HG03432 (cell line): ENCODE data around the gene CAMKV.
"Not testable (repeated sequence)": the region's sequence is repeated elsewhere in the genome, so short reads cannot be mapped to it uniquely, and the experiment has no call there.

Experiments
- ATAC-seq: cut with Tn5 transposase; IDR thresholded peaks from one replicate; pipeline ENCODE4 v1.9.1; 2021; ENCODE audit warnings: mild to moderate bottlenecking, moderate library complexity; ENCODE audit not compliant: unreplicated experiment

CAMKV gene

DNA sequence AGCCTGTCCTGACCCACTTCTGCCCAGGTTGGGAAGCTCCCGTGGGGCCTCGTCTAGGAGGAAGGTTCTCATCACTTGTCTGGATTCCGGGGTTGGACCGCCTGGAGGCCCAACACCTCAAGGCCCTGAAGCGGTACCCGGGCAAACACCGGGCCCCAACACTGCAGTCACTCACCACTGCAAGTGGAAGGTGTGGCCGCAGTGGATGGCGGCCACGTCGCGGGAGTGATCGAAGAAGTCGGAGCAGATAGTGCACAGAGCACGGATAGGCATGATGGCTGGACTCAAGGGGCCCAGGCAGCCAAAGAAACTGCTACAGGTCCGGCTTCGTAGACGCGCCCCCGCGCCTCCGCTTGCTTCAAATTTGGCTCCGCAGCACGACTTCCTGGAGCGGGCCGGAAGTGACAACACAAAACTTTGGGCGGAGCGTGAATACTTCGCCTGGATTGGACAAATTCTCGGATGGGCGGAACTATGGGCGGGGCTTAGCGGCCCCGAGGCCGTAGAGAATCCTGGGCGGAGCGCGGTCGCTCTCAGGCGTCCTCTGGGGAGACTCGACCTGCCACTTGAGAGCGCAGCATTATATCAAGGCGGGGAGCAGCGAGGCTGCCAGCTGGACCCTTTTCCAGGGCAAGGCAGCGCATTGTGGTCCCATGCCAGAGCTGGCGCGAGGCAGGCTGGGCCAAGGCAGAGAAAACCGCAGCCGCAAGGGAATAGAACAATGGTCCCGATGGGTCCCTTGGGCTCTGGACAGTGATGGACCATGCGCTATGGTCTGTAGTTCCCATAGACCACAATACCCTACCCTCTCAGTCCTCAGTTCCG is 13.3 kb downstream of the CAMKV start, which contains the start of gene TRAIP:
TSS of gene TRAIP (minus strand) at position 384 of the 825 bp plus-strand sequence. CDS start at position 273, 111 bp downstream.
- ATAC-seq: peak; percentile 93

DNA sequence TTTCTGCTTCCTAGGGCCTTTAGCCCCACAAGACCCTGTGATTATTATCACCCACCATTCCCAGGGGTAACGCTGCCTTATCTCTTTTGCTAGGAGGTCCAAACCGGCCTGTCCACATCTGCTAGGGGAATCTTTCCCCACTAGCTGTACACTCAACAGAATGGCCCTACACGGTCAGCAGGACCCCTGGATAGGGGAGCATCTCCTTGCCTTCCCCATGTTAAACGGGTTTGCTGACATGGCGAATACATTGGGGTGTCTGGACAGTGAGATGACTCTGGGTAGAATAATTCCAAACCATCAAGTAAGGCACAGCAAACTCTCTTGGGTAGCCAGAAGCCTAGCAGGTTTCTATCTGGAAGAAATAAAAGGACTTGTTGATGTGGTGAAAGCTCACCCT is 14.0 kb downstream of the CAMKV start:
- ATAC-seq: no peak

- no peak for ATAC-seq
These were observed 24.0 kb downstream of the CAMKV start for GRCh38 chr3:49845694-49846093.

DNA sequence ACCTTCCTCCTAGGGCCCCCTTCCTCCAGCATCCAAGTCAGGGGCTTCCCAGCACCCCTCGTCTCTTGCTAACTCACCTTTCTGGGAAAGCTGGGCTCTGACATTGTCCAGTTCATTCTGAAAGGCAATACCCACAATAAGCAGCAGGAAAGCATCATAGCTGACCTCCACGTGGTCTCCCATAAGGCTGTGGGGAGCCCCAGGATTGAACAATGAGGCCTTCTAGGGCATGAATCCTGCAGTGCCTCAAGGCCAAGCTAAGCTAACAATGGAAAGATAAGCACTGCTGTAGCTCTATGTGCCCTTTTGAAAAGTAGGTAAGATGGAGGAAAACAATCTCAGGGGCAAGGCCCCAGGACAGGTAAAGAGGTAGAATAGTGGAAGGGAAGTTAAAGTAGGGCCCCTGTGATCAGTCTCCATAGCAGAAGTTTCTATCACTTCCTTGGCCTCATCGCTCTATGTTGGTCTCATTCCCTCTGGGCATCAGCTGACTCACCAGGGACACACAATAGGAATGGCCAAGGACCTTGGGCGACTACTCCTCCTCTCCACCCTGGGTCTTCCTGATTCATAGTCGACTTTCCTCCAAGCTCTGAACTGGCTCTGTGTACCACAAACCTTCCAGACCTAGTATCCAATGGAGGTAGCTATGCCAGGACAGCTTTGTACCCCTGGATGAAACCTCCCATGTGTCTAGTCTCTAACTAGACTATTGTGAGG is 25.1 kb downstream of the CAMKV start:
- no peak for ATAC-seq

DNA sequence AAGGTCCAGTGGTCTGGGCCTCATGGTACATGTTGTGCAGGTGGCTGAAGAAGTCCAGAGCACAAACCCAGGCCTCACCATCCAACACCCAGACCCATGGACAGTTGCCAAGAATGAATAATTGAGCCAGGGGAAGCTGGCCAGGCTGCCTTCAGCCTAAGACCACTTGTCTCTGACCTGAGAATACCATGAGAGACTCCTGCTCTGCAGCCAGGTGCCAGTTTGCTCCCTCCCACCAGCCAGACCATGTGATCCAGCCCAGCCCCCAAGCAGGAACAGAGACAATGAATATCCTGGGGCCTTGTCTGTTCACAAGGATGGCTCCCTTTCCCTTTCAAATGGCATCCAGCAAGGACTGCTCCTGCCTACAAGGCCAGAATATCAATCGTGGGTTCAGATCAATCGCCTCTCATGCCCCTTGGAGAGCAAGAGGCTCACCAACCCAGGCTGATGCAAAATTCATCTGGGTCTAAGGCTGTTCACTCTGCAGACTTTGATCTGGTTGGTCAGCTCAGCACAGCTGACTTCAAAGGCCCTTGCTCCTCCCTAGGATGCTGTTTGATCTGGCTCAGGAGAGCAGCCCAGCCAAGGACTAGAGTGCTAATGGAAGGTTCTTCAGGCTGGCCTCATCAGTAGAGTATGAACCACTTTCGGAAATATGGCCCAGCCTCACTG is 26.7 kb downstream of the CAMKV start:
- ATAC-seq: no peak

GRCh38 chr3:49841806-49842205 is 27.9 kb downstream of the CAMKV start:
- ATAC-seq: no peak

DNA sequence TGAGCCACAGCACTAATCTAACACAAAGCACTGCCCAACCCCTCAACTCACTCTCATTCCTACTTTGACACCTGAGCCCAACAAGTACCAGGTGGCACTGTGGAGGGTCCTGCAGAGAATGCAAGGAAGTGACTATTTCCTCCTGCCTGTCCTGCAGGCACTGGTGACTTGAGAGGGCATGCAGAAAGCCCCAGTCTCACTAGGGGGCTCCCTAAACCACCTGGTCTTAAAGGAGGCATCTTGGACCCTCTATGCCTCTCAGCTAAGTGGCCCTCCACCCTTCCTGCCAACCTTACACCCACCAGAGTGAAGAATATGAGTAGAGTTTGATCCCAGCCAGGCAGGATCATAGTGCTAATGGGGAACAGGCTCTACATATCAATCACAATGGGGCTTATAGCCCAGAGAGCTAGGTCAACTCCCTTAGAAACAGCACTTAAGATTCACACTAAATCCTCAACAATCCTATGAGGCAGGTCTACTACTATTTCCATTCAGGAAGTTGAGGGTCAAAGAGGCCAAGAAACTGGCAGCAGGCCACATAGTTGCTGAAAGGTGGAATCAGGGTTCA is 28.5 kb downstream of the CAMKV start:
- ATAC-seq: no peak

GRCh38 chr3:49840388-49840787 is 29.3 kb downstream of the CAMKV start:
- ATAC-seq: no peak

GRCh38 chr3:49839193-49839809 is 30.4 kb downstream of the CAMKV start:
- ATAC-seq: no peak

GRCh38 chr3:49831341-49831740 is 38.4 kb downstream of the CAMKV start:
- no peak for ATAC-seq

DNA sequence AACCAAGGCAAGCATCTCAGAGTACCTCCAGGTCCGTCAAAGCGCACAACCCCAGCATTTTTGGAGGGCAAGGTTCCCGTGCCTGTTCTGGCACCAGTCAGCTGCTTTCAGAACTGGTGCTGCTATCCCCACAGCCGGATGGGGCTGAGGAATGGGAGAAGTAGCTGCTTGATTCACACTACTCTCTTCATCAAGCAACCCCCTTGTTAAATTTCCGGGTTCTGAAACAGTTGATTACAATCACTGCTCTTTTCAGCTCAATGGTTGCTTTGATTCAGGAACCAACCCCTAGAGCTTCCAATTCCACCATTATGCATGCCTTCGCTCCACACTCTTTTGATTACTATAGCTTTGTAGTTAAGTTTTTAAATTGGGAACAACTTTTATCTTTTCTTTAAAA is 43.7 kb downstream of the CAMKV start:
- ATAC-seq: no peak

- not testable (repeated sequence) for ATAC-seq
These were observed 46.6 kb downstream of the CAMKV start for GRCh38 chr3:49823131-49823530.

DNA sequence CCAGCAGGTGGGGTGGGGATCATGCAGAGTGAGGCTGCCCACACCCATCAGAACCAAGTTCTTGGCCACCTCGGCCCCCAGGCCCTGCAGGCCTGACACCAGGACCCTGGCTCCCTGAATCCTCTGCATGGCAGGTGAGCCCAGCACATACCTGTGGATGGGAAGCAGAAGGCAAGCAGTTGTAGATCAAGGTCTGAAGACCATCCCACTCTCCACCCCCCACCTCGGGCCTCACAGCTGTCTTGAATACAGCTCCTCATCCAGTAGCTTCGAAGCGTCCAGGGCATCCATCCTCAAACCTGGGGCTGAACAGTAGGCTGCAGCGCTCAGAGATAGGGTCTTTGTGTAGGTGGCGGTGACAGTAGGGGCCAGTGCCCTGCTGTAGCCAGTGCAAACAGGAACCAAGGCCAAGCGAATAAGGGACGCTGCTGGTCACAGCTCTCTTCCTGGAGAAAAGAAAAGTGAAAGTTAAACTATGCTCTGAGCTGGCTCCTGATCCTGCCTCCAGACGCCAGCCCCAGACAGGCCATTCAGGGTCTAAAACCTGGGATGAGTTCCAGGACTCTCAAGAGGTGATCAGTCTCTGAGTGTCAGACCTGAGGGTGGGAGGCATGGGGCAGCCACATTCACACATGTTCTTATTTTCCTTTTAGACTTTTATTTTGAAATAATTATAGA is 56.1 kb downstream of the CAMKV start, which contains the start of gene UBA7:
TSS of gene UBA7 (minus strand) at position 457 of the 678 bp plus-strand sequence. CDS start at position 291, 166 bp downstream.
- peak; percentile 60 for ATAC-seq

DNA sequence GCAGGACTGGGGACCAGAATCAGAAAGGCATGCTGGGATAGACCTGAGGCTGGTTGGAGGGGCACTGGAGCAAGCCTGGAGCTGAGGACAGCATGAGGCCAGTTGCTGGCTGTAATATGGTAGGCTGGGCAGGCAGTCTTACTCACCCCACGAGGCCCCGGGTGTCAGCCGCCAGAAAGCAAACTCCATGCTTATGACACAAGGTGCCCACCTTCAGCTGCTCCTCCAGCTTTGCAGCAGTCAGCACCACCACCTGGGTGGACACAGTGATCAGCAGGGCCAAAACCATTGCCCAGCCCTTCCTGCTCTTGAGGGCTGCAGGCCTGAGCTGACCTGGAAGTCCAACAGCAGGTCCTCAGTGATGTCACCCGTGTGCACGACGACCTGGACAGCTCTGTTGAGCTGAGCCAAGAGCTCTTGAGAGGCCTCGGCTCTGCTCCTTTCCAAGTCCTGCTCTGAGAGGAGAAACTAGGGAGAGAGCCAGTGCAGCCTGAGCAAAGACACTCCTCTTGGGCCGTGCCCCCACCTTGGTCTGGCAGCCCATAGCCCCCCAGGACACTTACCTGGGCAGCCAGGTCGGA is 56.7 kb downstream of the CAMKV start:
- ATAC-seq: no peak
